A673 (cell line): Measurements from ENCODE around the gene LRRC9. TPM values are rescaled to one million over a fixed set of nuclear protein-coding genes. Genes with fewer than 3 reads are reported as not detected.
A peak's percentile ranks its signal among the peaks of the same experiment; 100 is the strongest.
"Not testable (repeated sequence)": the region's sequence is repeated elsewhere in the genome, so short reads cannot be mapped to it uniquely, and the experiment has no call there.

Experiments
- BruUV-seq: library from RNA; stranded (reverse); fragments of 400-500 nt; replicated peaks from 2 replicates; lab custom pipeline; 2021; lab: Mats Ljungman, UMichigan
- CTCF ChIA-PET: fragments of 300-600 bp; sonication (Branson Sonifier 250); formaldehyde crosslinking; loops from one replicate; lab custom pipeline; 2022; ENCODE audit warnings: antibody characterized with exemption; lab: Charles Lee
- POLR2A ChIA-PET: fragments of 300-600 bp; sonication (Branson Sonifier 250); formaldehyde crosslinking; loops from one replicate; lab custom pipeline; 2022; ENCODE audit warnings: antibody characterized with exemption; ENCODE audit not compliant: low non-redundant PET; lab: Charles Lee
- DNase-seq: peaks from one replicate; pipeline ENCODE4 v3.0.0-alpha.2; 2015; ENCODE audit warnings: low spot score
- H3K27ac ChIP-seq: fragments of 200-600 bp; sonication (generic); 2 replicates; pipeline ENCODE4 v1.5.1; 2016; ENCODE audit warnings: mixed run types, low read depth, mild to moderate bottlenecking, mixed read lengths, antibody characterized with exemption, low read length; ENCODE audit not compliant: poor library complexity, severe bottlenecking
- H3K27me3 ChIP-seq: fragments of 200-600 bp; sonication (generic); replicated peaks from 2 replicates; pipeline ENCODE4 v1.6.1; 2017; ENCODE audit warnings: mixed run types, low read depth, mild to moderate bottlenecking, mixed read lengths, antibody characterized with exemption, low read length; ENCODE audit not compliant: insufficient read depth, poor library complexity
- H3K36me3 ChIP-seq: fragments of 200-600 bp; sonication (generic); 2 replicates; pipeline ENCODE4 v1.6.1; 2016; ENCODE audit warnings: mixed run types, mild to moderate bottlenecking, mixed read lengths, antibody characterized with exemption, low read length; ENCODE audit not compliant: insufficient read depth, poor library complexity, severe bottlenecking
- H3K4me1 ChIP-seq: fragments of 200-600 bp; sonication (generic); 2 replicates; pipeline ENCODE4 v1.6.1; 2017; ENCODE audit warnings: mixed run types, mild to moderate bottlenecking, mixed read lengths, antibody characterized with exemption, low read length; ENCODE audit not compliant: insufficient read depth, poor library complexity, severe bottlenecking
- H3K4me3 ChIP-seq: fragments of 200-600 bp; sonication (generic); 2 replicates; pipeline ENCODE4 v1.5.1; 2016; ENCODE audit warnings: low read depth, mixed run types, mild to moderate bottlenecking, mixed read lengths, low read length; ENCODE audit not compliant: poor library complexity, severe bottlenecking
- H3K9me3 ChIP-seq: fragments of 200-600 bp; sonication (generic); 2 replicates; pipeline ENCODE4 v1.6.1; 2016; ENCODE audit warnings: mixed run types, low read depth, mild to moderate bottlenecking, mixed read lengths, antibody characterized with exemption, low read length; ENCODE audit not compliant: poor library complexity, severe bottlenecking
- CTCF ChIP-seq: fragments of 300-800, 200-600 bp; sonication (generic); conservative IDR thresholded peaks from 2 replicates; pipeline ENCODE4 v1.5.1; 2017; ENCODE audit warnings: low read depth, mild to moderate bottlenecking, antibody characterized with exemption, low read length, moderate library complexity, mixed read lengths
- EZH2 ChIP-seq: fragments of 200-600 bp; sonication (generic); IDR thresholded peaks from 2 replicates; pipeline ENCODE4 v1.6.1; 2017; ENCODE audit warnings: borderline replicate concordance, low read depth, mild to moderate bottlenecking, mixed read lengths, antibody characterized with exemption, low read length; ENCODE audit not compliant: poor library complexity, severe bottlenecking
- intact Hi-C: fragments of 100-400 bp; cut with micrococcal nuclease; formaldehyde crosslinking; loops from one replicate; pipeline ENCODE4 v1.10.0; 2022; ENCODE audit not compliant: unreplicated experiment
- total RNA-seq: library from RNA; stranded (reverse); gene quantifications from 2 replicates; pipeline ENCODE4 v1.2.3, GENCODE V29; 2021

The LRRC9 gene
- total RNA-seq, 1 experiment from 2014 or later: not detected

GRCh38 chr14:60025571-60025970, 105.6 kb downstream of the LRRC9 start:
- no TSS peak for BruUV-seq
- ChIA-PET POLR2A (no interaction called here), CTCF (no interaction called here)
- H3K27ac ChIP-seq: no peak overlapping the region
- H3K9me3 ChIP-seq: no peaks in the 10 kb centered on the region
- no peaks in the 10 kb centered on the region for H3K4me1 ChIP-seq
- no peak for TF ChIP-seq CTCF
- no peak for TF ChIP-seq EZH2
- no peaks in the 10 kb centered on the region for H3K36me3 ChIP-seq
- no peaks in the 10 kb centered on the region for H3K27me3 ChIP-seq
- no peak for DNase-seq
- intact Hi-C loops: no loop called here
- no peak overlapping the region for H3K4me3 ChIP-seq

GRCh38 chr14:60035177-60035576, 115.2 kb downstream of the LRRC9 start:
- no peaks in the 10 kb centered on the region for H3K4me1 ChIP-seq
- no TSS peak for BruUV-seq
- DNase-seq: no peak
- TF ChIP-seq EZH2 (no peak), CTCF (no peak)
- H3K36me3 ChIP-seq: no peaks in the 10 kb centered on the region
- H3K9me3 ChIP-seq: no peaks in the 10 kb centered on the region
- POLR2A ChIA-PET: no interaction called here
- CTCF ChIA-PET: no interaction called here
- peaks cover 6% of the 10 kb centered on the region for H3K27me3 ChIP-seq
- intact Hi-C loops: no loop called here
- no peak overlapping the region for H3K27ac ChIP-seq
- H3K4me3 ChIP-seq: no peak overlapping the region

GRCh38 chr14:60047976-60048375, 128.0 kb downstream of the LRRC9 start:
- CTCF ChIA-PET, BruUV-seq: not testable (repeated sequence)

GRCh38 chr14:60051721-60052221, 131.8 kb downstream of the LRRC9 start:
- CTCF ChIA-PET: no interaction called here
- Histone ChIP-seq H3K36me3 (no peaks in the 10 kb centered on the region), H3K4me1 (peaks cover 6% of the 10 kb centered on the region), H3K27me3 (no peaks in the 10 kb centered on the region), H3K9me3 (no peaks in the 10 kb centered on the region), H3K4me3 (no peak overlapping the region), H3K27ac (no peak overlapping the region)
- TF ChIP-seq EZH2 (no peak), CTCF (no peak)
- BruUV-seq: no TSS peak
- DNase-seq: peak; percentile 2
- intact Hi-C loops: no loop called here
- POLR2A ChIA-PET: no interaction called here

More at GRCh38 chr14:60047976-60048375, 128.0 kb downstream of the LRRC9 start:
- POLR2A ChIA-PET, DNase-seq, H3K36me3 ChIP-seq, intact Hi-C loops, H3K27me3 ChIP-seq, H3K9me3 ChIP-seq, H3K4me3 ChIP-seq, H3K27ac ChIP-seq, H3K4me1 ChIP-seq: not testable (repeated sequence)
